OCI-LY7 (cell line): Measurements from ENCODE around the gene TRIM50. TPM values are rescaled to one million over a fixed set of nuclear protein-coding genes. Genes with fewer than 3 reads are reported as not detected.

Experiments used
- BruUV-seq: library from RNA; stranded (reverse); fragments of 400-500 nt; replicated peaks from 2 replicates; lab custom pipeline; 2021; lab: Mats Ljungman, UMichigan
- CTCF ChIA-PET: fragments of 300-600 bp; sonication (Branson Sonifier 250); formaldehyde crosslinking; loops from one replicate; lab custom pipeline; 2022; ENCODE audit warnings: antibody characterized with exemption; ENCODE audit not compliant: unreplicated experiment; lab: Charles Lee
- POLR2A ChIA-PET: fragments of 300-600 bp; sonication (Branson Sonifier 250); formaldehyde crosslinking; loops from one replicate; lab custom pipeline; 2022; ENCODE audit warnings: antibody characterized with exemption; lab: Charles Lee
- DNase-seq: peaks from one replicate; pipeline ENCODE4 v3.0.0-alpha.2; 2015; ENCODE audit warnings: low spot score
- H2AFZ ChIP-seq: fragments of 200-600 bp; sonication (generic), shearing (Covaris generic); 2 replicates; pipeline ENCODE4 v1.6.1; 2014; ENCODE audit warnings: mild to moderate bottlenecking, antibody characterized with exemption, low read length, moderate library complexity
- H3K27ac ChIP-seq: fragments of 200-600 bp; sonication (generic); 2 replicates; pipeline ENCODE4 v1.5.1; 2014; ENCODE audit warnings: mixed run types, low read depth, mild to moderate bottlenecking, moderate library complexity, low read length, inconsistent platforms; ENCODE audit not compliant: poor library complexity, severe bottlenecking
- H3K36me3 ChIP-seq: fragments of 200-600 bp; sonication (generic); 2 replicates; pipeline ENCODE4 v1.6.1; 2014; ENCODE audit warnings: mild to moderate bottlenecking, antibody characterized with exemption, low read length, moderate library complexity, mixed read lengths; ENCODE audit not compliant: insufficient read depth
- H3K4me1 ChIP-seq: fragments of 200-600 bp; sonication (generic); 2 replicates; pipeline ENCODE4 v1.5.1; 2014; ENCODE audit warnings: mild to moderate bottlenecking, low read length; ENCODE audit not compliant: insufficient read depth, poor library complexity, severe bottlenecking
- H3K4me2 ChIP-seq: fragments of 200-600 bp; sonication (generic); 2 replicates; pipeline ENCODE4 v1.6.1; 2014; ENCODE audit warnings: mild to moderate bottlenecking, low read length
- H3K4me3 ChIP-seq: fragments of 200-600 bp; sonication (generic); 2 replicates; pipeline ENCODE4 v1.5.1; 2014; ENCODE audit warnings: mild to moderate bottlenecking, low read depth, low read length; ENCODE audit not compliant: poor library complexity, severe bottlenecking
- H3K79me2 ChIP-seq: fragments of 200-600 bp; sonication (generic); 2 replicates; pipeline ENCODE4 v1.6.1; 2016; ENCODE audit warnings: low read depth, mild to moderate bottlenecking, low read length, moderate library complexity, mixed read lengths; ENCODE audit not compliant: insufficient read depth
- H3K9me2 ChIP-seq: fragments of 200-600 bp; sonication (generic); 2 replicates; pipeline ENCODE4 v1.6.1; 2016; ENCODE audit warnings: mild to moderate bottlenecking, low read length, mixed read lengths; ENCODE audit not compliant: insufficient read depth
- H3K9me3 ChIP-seq: fragments of 200-600 bp; sonication (generic); 2 replicates; pipeline ENCODE4 v1.6.1; 2014; ENCODE audit warnings: mild to moderate bottlenecking, mixed run types, low read length, mixed read lengths
- H4K20me1 ChIP-seq: fragments of 200-600 bp; sonication (generic); 2 replicates; pipeline ENCODE4 v1.6.1; 2014; ENCODE audit warnings: mild to moderate bottlenecking, antibody characterized with exemption, low read length, moderate library complexity, mixed read lengths; ENCODE audit not compliant: insufficient read depth
- EZH2phosphoT487 ChIP-seq: fragments of 200-600 bp; sonication (generic); IDR thresholded peaks from 2 replicates; pipeline ENCODE4 v1.6.1; 2018; ENCODE audit warnings: low read depth, borderline replicate concordance, mild to moderate bottlenecking, mixed run types, antibody characterized with exemption, low read length, moderate library complexity, mixed read lengths
- intact Hi-C: fragments of 100-400 bp; cut with micrococcal nuclease; formaldehyde crosslinking; loops from one replicate; pipeline ENCODE4 v1.10.0; 2022; ENCODE audit not compliant: unreplicated experiment
- total RNA-seq, 2 experiments: library from RNA; depleted of rRNA in 1 of 2; stranded (reverse); fragments of >200 nt in 1 of 2; shearing (Covaris generic) in 1 of 2; gene quantifications; 2 replicates each; pipeline ENCODE4 v1.2.3, GENCODE V29; 2014 to 2022
- TF ChIP-seq, protein P1 (sequence below): fragments of 200-600 bp; sonication (generic); conservative IDR thresholded peaks from 2 replicates; pipeline ENCODE4 v1.5.1; 2014; ENCODE audit warnings: mild to moderate bottlenecking, antibody characterized with exemption, low read length, moderate library complexity, mixed read lengths

The TRIM50 gene
- total RNA-seq, 2 experiments from 2014 or later: 0.40 TPM; not detected in 1

DNA sequence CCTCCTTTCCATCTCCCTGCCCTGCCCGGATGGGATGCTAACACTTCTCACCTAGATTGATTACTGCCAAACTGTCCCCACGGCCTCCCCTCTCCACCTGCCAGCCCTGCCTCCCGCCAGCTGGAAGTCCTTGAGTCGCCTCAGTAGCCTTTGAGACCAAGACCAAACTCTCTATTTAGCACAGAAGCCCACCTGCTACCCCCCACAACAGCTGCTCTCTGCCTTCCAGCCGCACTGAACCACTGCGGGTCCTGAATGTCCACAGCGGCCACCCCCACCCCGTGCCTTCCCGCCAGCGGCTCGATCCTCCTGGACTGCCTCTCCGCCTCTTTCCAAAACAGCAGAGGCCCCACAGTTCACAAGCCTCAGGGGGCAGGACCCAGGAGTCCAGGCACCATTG lies 39.1 kb upstream of the TRIM50 start:
- no peak for DNase-seq
- intact Hi-C loops: no loop called here
- H3K36me3 ChIP-seq: no peaks in the 10 kb centered on the region
- POLR2A ChIA-PET: interaction anchor here (0.6 kb wide), 1 partner anchor 19 kb away, joined by 3 read pairs; no protein-coding TSS in a partner anchor
- no peaks in the 10 kb centered on the region for H3K9me2 ChIP-seq
- H3K79me2 ChIP-seq: no peaks in the 10 kb centered on the region
- H3K9me3 ChIP-seq: no peaks in the 10 kb centered on the region
- H3K27ac ChIP-seq: no peak overlapping the region
- no peak for TF ChIP-seq EZH2phosphoT487
- TF ChIP-seq, protein P1, sequence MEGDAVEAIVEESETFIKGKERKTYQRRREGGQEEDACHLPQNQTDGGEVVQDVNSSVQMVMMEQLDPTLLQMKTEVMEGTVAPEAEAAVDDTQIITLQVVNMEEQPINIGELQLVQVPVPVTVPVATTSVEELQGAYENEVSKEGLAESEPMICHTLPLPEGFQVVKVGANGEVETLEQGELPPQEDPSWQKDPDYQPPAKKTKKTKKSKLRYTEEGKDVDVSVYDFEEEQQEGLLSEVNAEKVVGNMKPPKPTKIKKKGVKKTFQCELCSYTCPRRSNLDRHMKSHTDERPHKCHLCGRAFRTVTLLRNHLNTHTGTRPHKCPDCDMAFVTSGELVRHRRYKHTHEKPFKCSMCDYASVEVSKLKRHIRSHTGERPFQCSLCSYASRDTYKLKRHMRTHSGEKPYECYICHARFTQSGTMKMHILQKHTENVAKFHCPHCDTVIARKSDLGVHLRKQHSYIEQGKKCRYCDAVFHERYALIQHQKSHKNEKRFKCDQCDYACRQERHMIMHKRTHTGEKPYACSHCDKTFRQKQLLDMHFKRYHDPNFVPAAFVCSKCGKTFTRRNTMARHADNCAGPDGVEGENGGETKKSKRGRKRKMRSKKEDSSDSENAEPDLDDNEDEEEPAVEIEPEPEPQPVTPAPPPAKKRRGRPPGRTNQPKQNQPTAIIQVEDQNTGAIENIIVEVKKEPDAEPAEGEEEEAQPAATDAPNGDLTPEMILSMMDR: no peak
- H3K4me3 ChIP-seq: no peak overlapping the region
- no peak overlapping the region for H3K4me2 ChIP-seq
- H4K20me1 ChIP-seq: no peaks in the 10 kb centered on the region
- no peak overlapping the region for H2AFZ ChIP-seq
- BruUV-seq: no TSS peak
- CTCF ChIA-PET: no interaction called here
- no peaks in the 10 kb centered on the region for H3K4me1 ChIP-seq

DNA sequence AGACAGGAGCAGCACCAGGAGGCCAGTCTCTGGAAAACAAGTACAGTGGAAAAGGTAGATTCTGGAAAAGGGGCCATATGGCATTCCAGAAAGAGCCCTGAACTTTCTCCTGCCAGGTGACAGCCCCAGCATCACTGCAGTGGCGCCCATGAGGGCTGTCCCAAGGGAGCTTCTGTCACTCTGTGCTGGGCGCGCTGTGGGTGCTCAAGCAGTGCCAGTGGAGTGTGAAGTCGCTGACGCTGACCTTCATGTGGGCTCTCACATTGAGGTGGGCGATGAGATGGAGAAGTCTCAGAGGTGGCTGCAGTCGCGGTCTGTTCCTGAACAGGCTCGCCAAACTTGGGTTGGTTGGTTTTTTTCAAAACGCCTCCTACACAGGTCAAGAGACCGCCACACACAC lies 38.2 kb upstream of the TRIM50 start:
- DNase-seq: peak; percentile 27
- ChIA-PET POLR2A (no interaction called here), CTCF (no interaction called here)
- no peaks in the 10 kb centered on the region for H3K9me3 ChIP-seq
- no peak overlapping the region for H2AFZ ChIP-seq
- H4K20me1 ChIP-seq: no peaks in the 10 kb centered on the region
- no peak overlapping the region for H3K27ac ChIP-seq
- no TSS peak for BruUV-seq
- no peaks in the 10 kb centered on the region for H3K79me2 ChIP-seq
- intact Hi-C loops: no loop called here
- H3K4me2 ChIP-seq: no peak overlapping the region
- no peak overlapping the region for H3K4me3 ChIP-seq
- no peaks in the 10 kb centered on the region for H3K4me1 ChIP-seq
- H3K36me3 ChIP-seq: no peaks in the 10 kb centered on the region
- no peaks in the 10 kb centered on the region for H3K9me2 ChIP-seq
- TF ChIP-seq, protein P1: no peak
- no peak for TF ChIP-seq EZH2phosphoT487

DNA sequence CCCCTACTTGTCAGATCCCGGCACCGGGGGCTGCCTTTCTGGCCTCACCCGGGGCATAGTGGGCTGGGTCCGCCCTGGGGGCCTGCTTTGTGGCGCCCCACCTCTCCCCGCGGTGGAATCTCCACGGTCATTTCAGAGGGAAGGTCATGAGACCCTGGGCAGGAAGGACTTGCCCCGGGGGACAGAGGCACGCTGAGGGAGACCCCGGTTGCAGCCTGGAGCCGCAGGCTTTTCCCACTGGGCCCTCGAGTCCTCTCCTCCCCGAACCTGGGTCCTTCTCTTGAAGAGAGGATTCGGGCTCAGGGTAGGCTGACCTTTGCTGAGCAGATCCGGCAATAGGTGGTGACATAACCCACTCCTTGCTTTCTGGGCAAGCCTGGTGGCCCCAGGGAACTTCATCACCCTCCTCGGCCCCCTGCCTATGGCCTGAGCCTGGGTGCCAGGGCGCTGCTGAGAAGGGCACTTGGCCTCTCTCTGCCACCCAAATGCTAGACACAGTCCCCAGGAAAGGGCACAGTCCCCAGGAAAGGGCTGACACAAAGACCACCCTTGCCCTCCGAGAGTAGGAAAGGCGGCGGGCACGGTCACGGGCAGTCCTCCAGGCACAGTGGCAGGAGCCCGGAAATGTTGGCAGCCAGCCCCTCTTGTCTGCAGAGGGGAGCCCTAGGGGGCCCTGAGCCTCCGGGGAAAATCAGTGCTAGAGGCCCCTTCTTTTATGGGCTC lies 36.3 kb upstream of the TRIM50 start:
- no peaks in the 10 kb centered on the region for H3K9me2 ChIP-seq
- BruUV-seq: no TSS peak
- intact Hi-C loops: no loop called here
- H3K4me3 ChIP-seq: no peak overlapping the region
- H3K9me3 ChIP-seq: no peaks in the 10 kb centered on the region
- H3K36me3 ChIP-seq: no peaks in the 10 kb centered on the region
- DNase-seq: no peak
- ChIA-PET CTCF (no interaction called here), POLR2A (no interaction called here)
- H3K27ac ChIP-seq: no peak overlapping the region
- H3K79me2 ChIP-seq: no peaks in the 10 kb centered on the region
- no peaks in the 10 kb centered on the region for H3K4me1 ChIP-seq
- no peaks in the 10 kb centered on the region for H4K20me1 ChIP-seq
- no peak overlapping the region for H3K4me2 ChIP-seq
- TF ChIP-seq, protein P1: no peak
- TF ChIP-seq EZH2phosphoT487: no peak
- no peak overlapping the region for H2AFZ ChIP-seq
